MV-4-11 (cell line): ENCODE measurements around the gene VAV2.

Experiments
- DNase-seq: peaks from one replicate; lab custom pipeline; 2025; lab: John Stamatoyannopoulos, UW

VAV2 gene

DNA sequence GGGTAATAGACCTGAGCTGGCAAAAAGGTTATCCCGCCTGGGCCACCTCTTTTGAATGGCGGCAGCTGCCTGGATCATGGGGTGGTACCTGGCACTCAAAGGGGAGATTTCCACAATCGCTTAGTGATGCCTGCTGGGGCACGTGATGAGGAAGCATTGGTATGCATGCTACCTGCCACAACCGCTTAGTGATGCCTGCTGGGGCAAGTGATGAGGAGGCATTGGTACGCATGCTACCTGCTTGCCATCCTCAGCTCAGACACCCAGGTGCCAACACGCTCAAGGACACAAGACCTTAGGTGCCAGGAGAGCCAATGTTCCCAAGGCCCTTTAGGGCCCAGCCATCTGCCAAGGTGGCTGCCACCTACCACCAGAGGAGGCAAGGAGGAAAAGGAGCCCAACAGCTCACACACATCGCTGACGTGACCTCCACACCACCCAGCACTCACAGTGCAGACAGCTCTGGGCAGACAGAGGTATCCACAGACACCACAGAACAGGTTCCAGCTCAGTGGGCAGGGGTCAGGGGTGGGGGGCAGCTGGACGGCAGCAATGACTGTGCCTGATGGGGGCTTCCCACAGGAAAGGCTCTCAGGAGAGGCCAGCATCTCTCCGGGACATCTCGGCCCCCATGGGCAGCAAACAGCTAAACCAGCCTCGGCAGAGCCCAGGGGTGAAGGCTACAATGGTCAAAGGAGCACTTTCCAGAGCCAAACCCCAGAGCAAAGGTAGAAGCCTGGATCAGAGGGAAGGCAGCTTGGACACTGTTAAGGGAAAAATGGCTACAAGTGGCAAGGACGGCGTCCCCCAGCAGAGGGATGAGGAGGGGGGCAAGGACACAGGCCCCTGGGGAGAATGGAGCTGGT, 210.9 kb downstream of the VAV2 start:
- no peak for DNase-seq

GRCh38 chr9:133780404-133780945, 211.6 kb downstream of the VAV2 start:
- DNase-seq, result no peak

DNA sequence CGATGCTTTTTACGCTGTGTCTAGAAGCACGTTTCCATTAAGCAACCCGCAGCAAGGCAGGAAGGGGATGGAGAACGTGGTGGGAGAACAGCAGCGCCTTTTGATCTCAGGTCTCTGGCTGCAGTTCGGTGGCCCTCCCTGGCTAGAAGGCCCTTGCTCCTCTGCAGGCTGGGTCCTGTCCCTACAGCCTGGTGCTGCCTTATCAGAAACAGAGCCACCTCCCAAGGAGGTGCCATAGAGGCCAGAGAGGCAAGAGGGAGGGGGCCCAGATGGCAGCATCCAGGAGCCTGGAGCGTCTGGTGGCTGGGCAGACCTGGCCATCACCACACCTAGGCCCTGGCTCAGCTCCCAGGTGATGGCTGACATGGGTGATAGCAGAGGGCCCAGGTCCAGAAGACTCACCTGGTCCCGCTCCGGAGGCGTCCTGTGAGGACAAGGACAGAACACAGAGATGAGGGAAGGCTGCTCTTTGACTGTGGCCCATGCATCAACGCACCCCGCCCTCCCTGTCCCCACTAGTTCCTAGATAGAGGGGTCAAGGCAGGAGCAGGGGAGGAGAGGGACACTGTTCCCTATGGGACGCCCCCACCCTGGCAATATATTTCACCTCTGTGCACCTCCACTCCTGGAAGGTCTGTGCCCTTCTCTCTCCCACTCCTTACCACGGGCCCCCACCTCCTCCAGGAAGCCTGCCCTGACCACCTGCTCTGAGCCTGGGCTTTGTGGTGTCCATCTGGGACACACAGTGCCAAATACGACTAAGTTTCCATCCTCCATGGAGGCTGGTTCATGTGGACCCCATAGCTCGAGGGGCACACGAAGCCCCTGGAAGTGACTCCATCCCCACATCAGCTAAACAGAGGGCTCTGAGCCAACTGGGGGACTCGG, 212.4 kb downstream of the VAV2 start:
- no peak for DNase-seq

DNA sequence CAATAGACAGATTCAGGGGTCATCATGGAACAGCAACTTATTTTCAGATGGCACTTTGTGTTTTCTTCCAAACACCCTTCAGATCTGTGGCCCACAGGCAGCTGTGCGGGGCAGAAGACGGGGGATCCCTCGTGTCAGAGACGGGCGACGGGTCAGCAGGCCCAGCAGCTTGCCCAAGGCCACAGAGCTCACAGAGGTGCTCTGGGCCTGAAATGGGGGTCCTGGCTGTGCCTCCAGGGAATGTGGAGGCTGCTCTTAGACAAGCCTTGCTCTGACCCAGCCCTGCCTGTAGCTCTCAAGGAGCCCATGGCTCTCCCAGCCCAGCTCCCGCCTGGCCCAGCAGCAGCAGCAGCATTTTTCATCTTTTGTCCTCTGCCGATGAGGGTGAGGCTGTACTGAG, 213.0 kb downstream of the VAV2 start:
- no peak for DNase-seq

DNA sequence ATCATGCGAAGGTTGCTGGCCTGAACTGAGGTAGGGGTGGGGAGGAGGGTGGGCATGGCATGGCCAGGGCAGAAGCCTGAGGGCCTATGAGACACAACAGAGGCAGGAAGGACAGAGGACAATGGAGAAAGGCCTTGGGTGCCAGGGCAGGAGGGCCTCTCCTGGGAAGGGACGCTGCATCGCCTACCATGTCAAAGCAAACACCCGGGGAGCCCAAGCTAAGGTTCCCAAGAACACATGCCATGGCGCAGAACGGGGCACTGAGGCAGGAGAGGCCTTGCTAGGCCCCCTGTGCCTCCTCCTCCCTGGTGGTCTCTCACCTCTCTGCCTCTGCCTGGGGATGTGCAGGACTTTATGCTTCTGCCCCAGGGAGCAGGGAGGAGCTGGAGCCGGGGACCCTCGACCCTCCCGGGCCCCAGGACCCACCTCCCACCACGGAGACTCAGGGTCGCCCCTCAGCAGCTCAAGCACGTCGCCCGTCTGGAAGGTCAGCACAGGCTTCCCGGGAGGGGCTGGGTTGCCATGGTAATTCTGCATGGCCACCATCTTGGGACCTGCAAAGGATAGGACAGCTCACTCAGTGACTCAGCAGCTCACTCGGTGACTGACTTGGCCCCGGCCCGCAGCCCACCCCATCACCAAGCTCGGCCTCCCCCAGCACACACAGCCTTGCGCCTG, 213.6 kb downstream of the VAV2 start:
- no peak for DNase-seq

DNA sequence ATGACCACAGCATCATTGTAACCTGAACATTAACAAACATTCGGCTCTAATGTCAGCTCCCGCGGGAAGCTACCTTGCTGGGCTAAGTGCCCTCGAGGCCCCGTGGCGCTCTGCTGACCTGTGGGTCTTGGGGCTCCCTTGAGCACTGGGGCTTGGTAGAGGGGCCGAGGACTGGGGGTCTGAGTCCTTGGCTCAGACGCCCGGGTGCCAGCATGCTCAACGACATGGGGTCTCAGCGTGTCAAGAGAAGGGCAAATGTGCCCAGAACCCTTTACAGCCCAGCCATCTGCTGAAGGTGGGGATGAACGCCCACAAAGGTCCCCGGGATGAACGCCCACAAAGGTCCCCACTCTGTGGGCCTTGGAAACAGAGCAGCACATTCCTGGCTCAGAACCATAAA, 214.3 kb downstream of the VAV2 start:
- no peak for DNase-seq

GRCh38 chr9:133777068-133777791, 214.9 kb downstream of the VAV2 start:
- no peak for DNase-seq

DNA sequence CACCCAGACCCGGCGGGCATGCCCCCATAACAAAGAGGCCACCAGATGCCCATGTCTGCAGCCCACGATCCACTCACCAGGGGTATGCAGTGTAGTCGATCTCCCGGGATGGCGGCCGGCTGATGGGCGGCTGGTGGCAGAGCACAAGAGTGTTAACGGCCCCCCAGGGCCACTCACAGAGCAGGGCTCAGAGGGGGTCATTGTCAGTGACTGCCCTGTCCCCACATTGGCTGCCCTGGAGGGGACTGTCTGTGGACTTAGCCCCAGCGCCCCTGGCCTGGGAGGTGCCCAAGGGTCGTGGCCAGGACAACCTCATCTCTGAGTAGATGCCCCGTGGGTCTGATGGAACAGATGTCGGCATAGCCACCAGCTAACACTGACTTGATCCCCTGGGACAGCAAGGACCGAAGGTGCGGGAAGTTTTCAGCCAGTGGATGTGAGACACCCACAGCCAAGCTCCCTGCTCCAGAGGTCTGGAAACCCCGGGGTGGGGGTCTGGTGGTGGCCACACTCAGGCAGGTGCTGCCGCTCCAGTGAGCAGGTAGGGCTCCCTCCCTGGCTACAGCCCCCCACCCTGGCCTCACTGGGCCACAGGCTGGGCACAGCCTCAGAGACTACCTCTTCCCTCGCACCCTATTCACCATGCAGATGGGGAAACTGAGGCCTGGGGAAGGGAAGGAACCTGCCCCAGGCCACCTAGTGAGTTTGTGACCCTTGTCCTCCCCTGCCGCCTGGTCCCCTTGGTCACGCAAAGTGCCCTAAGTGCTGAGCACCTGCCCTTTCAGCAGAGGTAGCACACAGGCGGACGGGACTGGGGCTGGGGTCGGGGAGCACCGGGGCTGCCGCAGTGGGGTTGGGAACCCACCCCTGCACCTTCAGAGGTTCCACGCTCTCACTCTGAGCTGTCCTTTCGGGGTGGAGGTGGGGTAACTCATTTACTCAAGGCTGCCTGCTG, 215.9 kb downstream of the VAV2 start:
- DNase-seq, result no peak

DNA sequence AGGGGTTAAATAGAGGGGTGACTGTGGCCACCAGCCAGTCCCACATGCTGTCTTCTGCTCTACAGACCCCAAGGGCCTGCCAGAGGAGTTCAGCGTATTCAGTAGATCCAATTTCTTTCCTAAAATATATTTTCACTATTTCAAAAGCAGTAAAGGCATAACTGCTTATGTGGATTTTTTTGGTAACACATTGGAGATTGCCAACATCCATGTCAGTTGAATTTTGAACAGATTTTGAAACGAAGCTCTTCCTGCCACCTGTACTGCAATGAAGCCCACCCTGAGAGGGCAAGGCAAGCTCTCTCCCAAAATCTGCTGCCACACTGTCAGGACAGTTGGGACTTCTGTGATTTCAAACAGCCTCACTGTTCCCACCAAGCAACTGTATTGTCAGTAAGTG, 216.8 kb downstream of the VAV2 start:
- DNase-seq, result no peak

DNA sequence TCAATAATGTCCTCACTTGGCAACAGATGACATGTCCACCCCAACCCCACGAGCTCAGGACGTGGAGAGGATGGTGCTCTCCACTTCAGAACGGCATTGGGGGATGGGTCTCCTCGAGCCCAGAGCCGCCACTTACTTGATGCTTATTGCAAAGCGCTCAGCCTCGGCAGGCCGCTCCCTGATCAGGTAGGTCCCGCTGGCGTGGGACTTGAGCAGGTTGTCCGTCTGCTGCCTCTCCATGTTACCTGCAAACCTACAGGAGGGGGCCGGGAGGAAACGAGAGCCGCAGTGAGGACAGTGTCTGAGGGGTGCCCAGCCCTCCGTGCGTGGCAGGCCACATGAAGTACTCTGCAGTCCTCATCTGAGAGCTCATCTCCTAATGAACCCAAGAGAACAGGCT, 217.3 kb downstream of the VAV2 start:
- DNase-seq, result no peak

DNA sequence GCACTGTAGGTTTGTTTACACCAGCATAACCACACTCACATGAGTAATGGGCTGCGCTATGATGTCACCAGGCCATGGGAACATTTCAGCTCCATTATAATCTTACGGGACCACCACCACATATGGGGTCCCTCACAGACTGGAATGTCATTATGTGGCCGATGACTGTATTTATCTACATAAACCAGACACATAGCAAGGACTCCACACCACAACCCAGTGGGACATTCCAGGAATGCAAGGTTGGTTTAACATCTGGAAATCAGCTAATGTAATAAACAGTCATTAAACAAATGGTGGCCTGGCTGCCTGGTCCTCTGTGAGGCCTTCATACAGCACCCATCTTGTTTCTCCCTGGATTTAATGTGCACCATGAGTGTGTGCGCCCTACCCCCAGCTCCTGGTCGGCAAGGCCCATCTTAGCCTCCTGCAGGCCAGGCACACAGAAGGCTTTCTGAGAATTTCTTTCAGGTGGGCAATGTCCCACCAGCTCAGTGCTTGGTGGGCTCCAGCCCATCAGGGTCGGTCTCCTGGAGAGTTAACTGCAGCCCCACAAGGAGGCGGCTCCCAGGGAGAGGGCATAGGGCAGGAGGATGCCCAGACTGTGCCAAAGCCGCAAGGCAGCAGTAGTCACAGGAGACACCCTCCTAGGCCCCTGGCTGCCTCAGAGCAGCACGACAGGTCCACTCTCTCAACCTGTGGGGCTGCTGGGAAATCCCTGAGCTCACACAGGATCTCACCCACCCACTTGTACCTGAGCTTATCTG, 218.1 kb downstream of the VAV2 start:
- no peak for DNase-seq

DNA sequence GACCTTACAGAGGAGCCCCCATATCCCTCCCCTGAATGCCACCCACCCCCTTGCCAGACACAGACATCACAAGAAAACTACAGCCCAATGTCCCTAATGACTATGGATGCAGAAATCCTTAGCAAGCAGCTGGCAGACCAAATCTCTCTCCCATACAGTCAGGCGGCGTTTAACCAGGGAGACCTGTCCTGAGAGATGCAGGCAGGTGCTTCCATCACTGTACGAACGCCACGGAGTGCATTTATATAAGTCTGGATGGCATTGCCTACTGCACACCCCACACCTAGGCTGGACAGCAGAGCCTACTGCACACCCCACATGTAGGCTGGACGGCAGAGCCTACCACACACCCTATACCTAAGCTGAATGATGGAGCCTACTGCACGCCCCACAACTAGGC, 219.5 kb downstream of the VAV2 start:
- DNase-seq, result no peak

DNA sequence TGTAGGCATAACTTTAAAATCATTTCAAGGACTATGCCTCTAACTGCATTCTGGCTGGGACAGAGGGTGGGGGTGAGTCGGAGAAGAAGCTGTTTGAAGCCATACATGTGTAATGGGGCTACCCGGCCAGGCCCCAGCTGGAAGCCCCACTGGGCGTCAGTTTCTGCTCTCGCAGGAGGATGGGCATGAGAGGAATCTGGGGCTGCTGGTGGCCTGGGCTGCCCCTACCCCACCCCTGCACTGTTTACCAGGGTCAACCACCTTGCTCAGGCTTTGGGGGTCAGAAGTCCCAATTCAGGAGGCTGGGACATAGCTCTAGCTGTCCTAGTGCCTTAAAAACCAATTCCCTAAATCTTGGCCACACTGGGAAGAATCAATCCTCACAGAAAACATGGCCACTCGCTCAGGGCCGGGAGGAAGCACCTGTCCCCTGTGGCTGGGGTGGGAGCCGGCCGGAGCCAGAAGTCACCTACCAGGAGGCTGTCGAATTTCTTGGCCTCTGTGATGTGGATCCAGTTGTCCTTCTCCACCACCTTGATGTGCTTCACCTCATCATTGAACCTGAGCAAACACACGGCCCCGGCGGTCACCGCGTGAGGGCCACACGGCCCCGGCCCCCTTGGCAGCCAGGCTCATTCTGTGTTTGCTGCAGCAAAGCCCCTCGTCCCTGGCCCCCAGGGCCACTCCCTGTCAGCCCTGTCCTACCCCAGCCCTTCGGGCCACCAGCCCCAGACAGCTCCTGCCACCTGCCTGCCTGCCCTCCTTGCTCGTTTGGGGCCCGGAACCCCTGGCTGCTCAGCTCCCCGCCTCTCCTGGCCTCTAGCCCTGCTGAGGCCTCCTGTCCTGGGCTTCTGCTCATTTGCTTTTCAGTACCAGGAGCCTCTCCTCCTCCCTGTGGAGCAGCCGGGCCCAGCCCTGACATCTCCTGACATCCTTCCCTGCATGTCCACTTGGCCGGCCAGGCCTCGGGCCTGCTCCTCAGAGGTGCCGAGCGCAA, 220.3 kb downstream of the VAV2 start:
- DNase-seq, result no peak

DNA sequence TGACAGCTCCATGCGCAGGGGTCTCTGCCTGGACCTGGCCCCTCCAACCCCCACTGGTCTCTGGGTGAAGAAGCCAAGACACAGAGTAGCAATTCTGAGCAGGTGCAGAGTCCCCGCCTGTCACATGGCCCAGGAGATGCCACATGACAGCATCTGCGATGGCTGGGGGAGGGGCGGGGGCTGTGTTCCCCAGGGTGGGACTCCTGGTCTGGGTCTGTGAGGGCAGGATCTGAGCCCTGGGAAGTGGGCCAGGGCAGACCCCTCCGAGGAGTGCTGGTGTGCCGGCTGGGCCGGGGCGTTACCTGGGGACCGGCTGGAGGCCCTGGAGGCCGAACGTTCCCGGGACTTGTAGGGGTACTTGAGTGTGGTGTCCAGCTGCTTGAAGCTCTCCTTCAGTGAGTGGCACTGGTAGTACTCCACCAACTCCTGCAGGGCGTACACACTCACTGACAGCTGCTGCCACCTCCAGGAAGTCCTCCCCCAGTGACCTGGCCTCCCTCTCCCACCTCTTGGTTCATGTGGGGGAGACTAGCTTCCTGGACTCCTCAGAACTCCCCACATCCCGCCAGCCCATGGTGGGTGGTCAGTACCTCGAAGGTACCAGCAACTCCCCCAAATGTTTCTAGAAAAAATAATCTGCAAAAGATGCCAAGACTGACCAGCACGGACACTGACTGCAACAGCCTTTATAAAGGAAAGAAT, 221.9 kb downstream of the VAV2 start:
- no peak for DNase-seq

GRCh38 chr9:133769511-133770075, 222.5 kb downstream of the VAV2 start:
- DNase-seq, result no peak

- DNase-seq, result no peak
Observed at GRCh38 chr9:133768859-133769510, 223.1 kb downstream of the VAV2 start.

GRCh38 chr9:133768371-133768858, 223.7 kb downstream of the VAV2 start:
- no peak for DNase-seq
